HCT116 (cell line): ENCODE results near the gene GPR89B. TPM values are rescaled to one million over a fixed set of nuclear protein-coding genes. Genes with fewer than 3 reads are reported as not detected.
"Not testable (repeated sequence)": the region's sequence is repeated elsewhere in the genome, so short reads cannot be mapped to it uniquely, and the experiment has no call there.

Experiments used
- ATAC-seq: fragments of 200-7000 bp; cut with Tn5 transposase; 2 replicates; pipeline ENCODE4 v1.9.1; 2020; ENCODE audit warnings: mild to moderate bottlenecking, moderate library complexity
- BruUV-seq: library from RNA; stranded (reverse); fragments of 400-500 nt; replicated peaks from 2 replicates; lab custom pipeline; 2021; lab: Mats Ljungman, UMichigan
- CTCF ChIA-PET: fragments of 300-600 bp; sonication (Branson Sonifier 250); formaldehyde crosslinking; loops from one replicate; lab custom pipeline; 2021; ENCODE audit warnings: antibody characterized with exemption; lab: Charles Lee
- POLR2A ChIA-PET: fragments of 300-600, 350-600 bp; sonication (Branson Sonifier 250); formaldehyde crosslinking; loops from one replicate; lab custom pipeline; 2021; ENCODE audit warnings: antibody characterized with exemption; lab: Charles Lee
- RAD21 ChIA-PET, 2 experiments: fragments of 300-600 bp; sonication (Branson Sonifier 250); formaldehyde crosslinking; loops; one replicate each; lab custom pipeline; 2023; ENCODE audit warnings: low total read pairs in 2 of 2; ENCODE audit not compliant: uncharacterized antibody in 2 of 2, unreplicated experiment in 2 of 2, low non-redundant PET in 1 of 2; lab: Charles Lee
- DNase-seq: peaks from one replicate; pipeline ENCODE4 v3.0.0-alpha.2; 2010; ENCODE audit warnings: low read depth, low spot score
- H2AFZ ChIP-seq: fragments of 200-600 bp; shearing (Covaris generic), sonication (generic); 2 replicates; pipeline ENCODE4 v1.6.1; 2017; ENCODE audit warnings: low read depth, mixed run types, mixed read lengths, antibody characterized with exemption, low read length; ENCODE audit not compliant: poor library complexity, severe bottlenecking
- H3K27ac ChIP-seq: 2 replicates; pipeline ENCODE4 v1.5.1; 2012; ENCODE audit warnings: low read depth, low read length
- H3K27me3 ChIP-seq: fragments of 200-600 bp; sonication (generic); 2 replicates; pipeline ENCODE4 v1.6.1; 2016; ENCODE audit warnings: mixed run types, low read length, mixed read lengths; ENCODE audit not compliant: insufficient read depth
- H3K36me3 ChIP-seq, 2 experiments: fragments of 200-500 bp in 1 of 2; fragments of 200-600 bp in 1 of 2; sonication (Bioruptor generic) in 1 of 2; sonication (generic) in 1 of 2; 2 replicates each; pipeline versions ENCODE4 v1.5.1 to v1.6.1; 2014 to 2016; ENCODE audit warnings: low read length in 2 of 2, inconsistent platforms in 1 of 2, mixed read lengths in 1 of 2, mixed run types in 1 of 2; ENCODE audit not compliant: insufficient read depth in 2 of 2, control insufficient read depth in 1 of 2
- H3K4me1 ChIP-seq, 2 experiments: fragments of 200-600 bp in 1 of 2; sonication (generic) in 1 of 2; 2 replicates each; pipeline versions ENCODE4 v1.5.1 to v1.6.1; 2012 to 2017; ENCODE audit warnings: low read length in 2 of 2, inconsistent platforms in 1 of 2, mild to moderate bottlenecking in 1 of 2, mixed read lengths in 1 of 2, mixed run types in 1 of 2, moderate library complexity in 1 of 2; ENCODE audit not compliant: insufficient read depth in 2 of 2, control insufficient read depth in 1 of 2
- H3K4me2 ChIP-seq: fragments of 200-600 bp; sonication (generic); 2 replicates; pipeline ENCODE4 v1.6.1; 2017; ENCODE audit warnings: mixed run types, low read length, mixed read lengths
- H3K4me3 ChIP-seq, 2 experiments: fragments of 200-600 bp in 1 of 2; sonication (generic) in 1 of 2; replicated peaks in 1 of 2; 2 replicates each; pipeline ENCODE4 v1.5.1; 2011 to 2016; ENCODE audit warnings: low read length in 2 of 2, control low read depth in 1 of 2, low read depth in 1 of 2, mild to moderate bottlenecking in 1 of 2, mixed read lengths in 1 of 2, mixed run types in 1 of 2
- H3K79me2 ChIP-seq: fragments of 200-600 bp; sonication (generic); 2 replicates; pipeline ENCODE4 v1.6.1; 2017; ENCODE audit warnings: mild to moderate bottlenecking, mixed run types, low read length, moderate library complexity, mixed read lengths; ENCODE audit not compliant: insufficient read depth
- H3K9ac ChIP-seq: fragments of 200-600 bp; sonication (generic); 2 replicates; pipeline ENCODE4 v1.6.1; 2016; ENCODE audit warnings: low read length, mixed read lengths
- H3K9me2 ChIP-seq: fragments of 200-600 bp; sonication (generic), shearing (Covaris generic); 2 replicates; pipeline ENCODE4 v1.6.1; 2017; ENCODE audit warnings: mixed run types, mild to moderate bottlenecking, moderate library complexity; ENCODE audit not compliant: insufficient read depth
- H3K9me3 ChIP-seq, 2 experiments: fragments of 200-500 bp in 1 of 2; fragments of 200-600 bp in 1 of 2; sonication (Bioruptor generic) in 1 of 2; sonication (generic) in 1 of 2; 2 replicates each; pipeline ENCODE4 v1.6.1; 2014 to 2017; ENCODE audit warnings: low read length in 2 of 2, mixed read lengths in 2 of 2, inconsistent platforms in 1 of 2, low read depth in 1 of 2, mild to moderate bottlenecking in 1 of 2, mixed run types in 1 of 2, moderate library complexity in 1 of 2; ENCODE audit not compliant: control insufficient read depth in 1 of 2, insufficient read depth in 1 of 2
- H4K20me1 ChIP-seq: fragments of 200-600 bp; sonication (generic), shearing (Covaris generic); 2 replicates; pipeline ENCODE4 v1.6.1; 2017; ENCODE audit warnings: mixed run types, mild to moderate bottlenecking, moderate library complexity; ENCODE audit not compliant: insufficient read depth
- intact Hi-C: fragments of 100-400 bp; cut with micrococcal nuclease; formaldehyde crosslinking; loops from 2 replicates; pipeline ENCODE4 v1.10.0; 2022
- total RNA-seq: library from RNA; stranded (reverse); gene quantifications from one replicate; pipeline ENCODE4 v1.2.1, GENCODE V29; 2021; ENCODE audit not compliant: unreplicated experiment

GPR89B gene
- total RNA-seq, 1 experiment from 2014 or later: 11.0 TPM

GRCh38 chr1:147985374-147985773, 57.2 kb downstream of the GPR89B start:
- H3K4me2 ChIP-seq, CTCF ChIA-PET, H3K9me3 ChIP-seq, H3K36me3 ChIP-seq, intact Hi-C loops, RAD21 ChIA-PET, H2AFZ ChIP-seq, H3K4me3 ChIP-seq, H3K4me1 ChIP-seq, H4K20me1 ChIP-seq, DNase-seq, BruUV-seq, H3K9ac ChIP-seq, H3K27me3 ChIP-seq, H3K79me2 ChIP-seq, H3K27ac ChIP-seq, H3K9me2 ChIP-seq, POLR2A ChIA-PET, ATAC-seq: not testable (repeated sequence)

- H3K9ac ChIP-seq, CTCF ChIA-PET, BruUV-seq, H3K4me3 ChIP-seq, H4K20me1 ChIP-seq, H3K4me1 ChIP-seq, H3K9me3 ChIP-seq, DNase-seq, H3K27ac ChIP-seq, RAD21 ChIA-PET, H3K9me2 ChIP-seq, H3K79me2 ChIP-seq, H2AFZ ChIP-seq, H3K36me3 ChIP-seq, intact Hi-C loops, ATAC-seq, POLR2A ChIA-PET, H3K4me2 ChIP-seq, H3K27me3 ChIP-seq: not testable (repeated sequence)
Observed at GRCh38 chr1:147987893-147988292, 59.7 kb downstream of the GPR89B start.

- H3K27me3 ChIP-seq, CTCF ChIA-PET, H3K9me3 ChIP-seq, ATAC-seq, POLR2A ChIA-PET, H3K27ac ChIP-seq, H3K4me1 ChIP-seq, H3K36me3 ChIP-seq, H3K9ac ChIP-seq, H4K20me1 ChIP-seq, H3K79me2 ChIP-seq, H2AFZ ChIP-seq, H3K4me2 ChIP-seq, RAD21 ChIA-PET, intact Hi-C loops, DNase-seq, H3K4me3 ChIP-seq, BruUV-seq, H3K9me2 ChIP-seq: not testable (repeated sequence)
Observed at GRCh38 chr1:147992916-147993315, 64.7 kb downstream of the GPR89B start.

- ATAC-seq, intact Hi-C loops, CTCF ChIA-PET, POLR2A ChIA-PET, H3K27me3 ChIP-seq, H3K9me3 ChIP-seq, H2AFZ ChIP-seq, H3K4me1 ChIP-seq, H3K9me2 ChIP-seq, RAD21 ChIA-PET, H3K4me3 ChIP-seq, H4K20me1 ChIP-seq, BruUV-seq, DNase-seq, H3K9ac ChIP-seq, H3K36me3 ChIP-seq, H3K79me2 ChIP-seq, H3K4me2 ChIP-seq, H3K27ac ChIP-seq: not testable (repeated sequence)
Observed at GRCh38 chr1:147993400-147993799, 65.2 kb downstream of the GPR89B start.
